Hypothalamus (tissue), 51 donors: Measurements from ENCODE around the gene CLIP3.
"Not testable (repeated sequence)": the region's sequence is repeated elsewhere in the genome, so short reads cannot be mapped to it uniquely, and the experiment has no call there.

Source experiments
- DNase-seq, 51 donors: peaks; one replicate each; lab custom pipeline; 2025; lab: John Stamatoyannopoulos, UW

The CLIP3 gene

GRCh38 chr19:35983177-35983576 lies 49.5 kb downstream of the CLIP3 start:
- no peak for DNase-seq

GRCh38 chr19:35980997-35981396 lies 51.7 kb downstream of the CLIP3 start:
- DNase-seq, result not testable (repeated sequence)

- no peak for DNase-seq
These were observed 53.8 kb downstream of the CLIP3 start for GRCh38 chr19:35978832-35979365.

- DNase-seq, result no peak
These were observed 54.4 kb downstream of the CLIP3 start for GRCh38 chr19:35978271-35978670.

- DNase-seq, result no peak
These were observed 55.0 kb downstream of the CLIP3 start for GRCh38 chr19:35977446-35978222.

- no peak for DNase-seq
These were observed 57.0 kb downstream of the CLIP3 start for GRCh38 chr19:35975608-35976214.

GRCh38 chr19:35973487-35973886 lies 59.2 kb downstream of the CLIP3 start:
- DNase-seq, result no peak

- no peak for DNase-seq
These were observed 65.9 kb downstream of the CLIP3 start for GRCh38 chr19:35966771-35967170.
